ENCODE results near the gene HOXA10.

Gene HOXA10

DNA sequence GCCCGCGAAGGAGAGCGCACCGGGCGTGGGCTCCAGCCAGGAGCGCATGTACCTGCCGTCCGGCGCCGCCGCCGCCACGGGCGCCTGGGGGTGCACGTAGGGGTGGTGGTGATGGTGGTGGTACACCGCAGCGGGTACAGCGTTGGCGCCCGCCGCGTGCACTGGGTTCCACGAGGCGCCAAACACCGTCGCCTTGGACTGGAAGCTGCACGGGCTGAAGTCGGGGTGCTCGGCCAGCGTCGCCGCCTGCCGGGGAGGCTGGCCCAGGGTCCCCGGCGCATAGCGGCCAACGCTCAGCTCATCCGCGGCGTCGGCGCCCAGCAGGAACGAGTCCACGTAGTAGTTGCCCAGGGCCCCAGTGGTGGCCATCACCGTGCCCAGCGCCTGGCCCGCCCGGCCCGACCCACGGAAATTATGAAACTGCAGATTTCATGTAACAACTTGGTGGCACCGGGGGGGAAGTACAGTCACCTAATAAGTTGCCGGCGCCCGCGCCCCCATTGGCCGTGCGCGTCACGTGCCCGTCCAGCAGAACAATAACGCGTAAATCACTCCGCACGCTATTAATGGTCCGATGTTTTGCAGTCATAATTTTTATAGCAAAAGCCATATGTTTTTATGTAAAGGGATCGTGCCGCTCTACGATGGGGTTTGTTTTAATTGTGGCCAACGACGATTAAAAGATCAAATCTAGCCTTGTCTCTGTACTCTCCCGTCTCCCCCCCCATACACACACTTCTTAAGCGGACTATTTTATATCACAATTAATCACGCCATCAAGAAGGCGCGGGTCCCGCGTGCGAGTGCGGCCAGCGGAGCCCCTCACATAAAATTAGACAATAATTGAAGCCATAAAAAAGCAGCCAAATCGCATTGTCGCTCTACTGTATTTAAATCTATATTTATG lies 8.8 kb downstream of the HOXA10 start, which contains the start of gene HOXA9:
TSS of gene HOXA9 (minus strand) at position 449 of the 907 bp plus-strand sequence. CDS start at position 369, 80 bp downstream.
- peak; percentile 43 for DNase-seq

DNA sequence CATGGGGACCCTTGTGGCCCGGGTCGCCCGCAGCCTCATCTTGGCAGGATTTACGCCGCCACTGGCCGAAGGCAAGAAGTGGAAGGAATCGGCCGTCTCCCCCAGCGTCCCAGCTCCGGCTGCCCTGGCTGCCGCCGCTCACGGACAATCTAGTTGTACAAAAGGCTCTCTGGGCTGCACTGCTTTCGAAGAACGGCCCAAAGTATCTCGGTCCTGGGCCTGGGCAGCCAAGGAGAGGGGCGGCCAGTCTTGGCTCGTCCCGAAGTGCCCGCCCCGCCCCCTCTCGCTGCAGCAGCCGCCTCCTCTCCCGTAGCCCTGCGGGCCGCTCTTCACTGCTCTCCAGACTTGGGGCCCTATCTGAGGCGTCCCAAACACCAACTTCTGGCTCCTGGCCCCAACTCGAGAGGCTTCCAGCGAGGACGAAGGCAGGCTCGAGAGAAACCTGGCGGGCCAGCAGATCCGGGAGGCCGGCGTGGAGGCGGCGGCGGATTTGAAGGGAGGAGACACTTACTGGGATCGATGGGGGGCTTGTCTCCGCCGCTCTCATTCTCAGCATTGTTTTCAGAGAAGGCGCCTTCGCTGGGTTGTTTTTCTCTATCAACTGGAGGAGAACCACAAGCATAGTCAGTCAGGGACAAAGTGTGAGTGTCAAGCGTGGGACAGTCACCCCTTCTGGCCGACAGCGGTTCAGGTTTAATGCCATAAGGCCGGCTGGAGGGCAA lies 9.6 kb downstream of the HOXA10 start:
- no peak for DNase-seq

DNA sequence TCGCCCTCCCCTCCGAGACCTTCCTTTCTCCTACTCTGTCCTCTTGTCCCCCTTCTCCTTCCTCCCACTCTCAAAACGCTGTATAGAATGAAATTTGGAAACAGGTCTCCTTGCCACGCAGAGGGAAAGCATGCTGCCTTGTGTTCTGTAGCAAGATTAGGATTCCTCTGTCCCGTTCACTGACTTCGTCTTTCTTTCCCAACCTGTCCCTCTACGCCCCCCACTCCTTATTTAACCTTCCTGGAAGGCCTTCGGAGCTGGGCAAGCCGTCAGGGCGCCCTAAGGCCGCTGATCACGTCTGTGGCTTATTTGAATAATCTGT lies 10.1 kb downstream of the HOXA10 start:
- DNase-seq, result no peak

DNA sequence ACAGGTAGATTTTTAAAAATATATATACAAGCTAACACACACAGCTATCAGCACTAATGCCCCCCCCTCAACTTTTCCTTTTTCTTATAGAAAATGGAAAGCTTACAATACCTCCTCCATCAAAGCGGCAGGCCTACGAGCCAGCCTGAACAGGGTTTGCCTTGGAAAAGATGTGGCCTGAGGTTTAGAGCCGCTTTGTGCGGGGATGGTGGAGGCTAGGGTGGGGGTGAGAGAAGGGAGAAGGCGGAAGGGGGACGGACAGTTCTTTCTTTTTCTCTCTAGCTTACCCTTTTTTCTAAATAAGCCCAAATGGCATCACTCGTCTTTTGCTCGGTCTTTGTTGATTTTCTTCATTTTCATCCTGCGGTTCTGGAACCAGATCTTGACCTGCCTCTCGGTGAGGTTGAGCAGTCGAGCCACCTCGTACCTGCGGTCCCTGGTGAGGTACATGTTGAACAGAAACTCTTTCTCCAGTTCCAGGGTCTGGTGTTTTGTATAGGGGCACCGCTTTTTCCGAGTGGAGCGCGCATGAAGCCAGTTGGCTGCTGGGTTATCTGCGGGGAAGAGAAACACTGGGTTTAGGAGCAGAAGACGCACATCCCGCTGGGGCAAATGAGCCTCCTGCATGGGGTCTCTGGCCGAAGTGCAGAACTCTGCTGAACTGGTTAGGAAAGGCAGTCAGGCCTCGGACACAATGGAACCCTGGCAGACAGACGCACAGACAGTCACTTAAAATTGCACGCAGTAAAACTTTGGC lies 10.7 kb downstream of the HOXA10 start:
- DNase-seq, result no peak

DNA sequence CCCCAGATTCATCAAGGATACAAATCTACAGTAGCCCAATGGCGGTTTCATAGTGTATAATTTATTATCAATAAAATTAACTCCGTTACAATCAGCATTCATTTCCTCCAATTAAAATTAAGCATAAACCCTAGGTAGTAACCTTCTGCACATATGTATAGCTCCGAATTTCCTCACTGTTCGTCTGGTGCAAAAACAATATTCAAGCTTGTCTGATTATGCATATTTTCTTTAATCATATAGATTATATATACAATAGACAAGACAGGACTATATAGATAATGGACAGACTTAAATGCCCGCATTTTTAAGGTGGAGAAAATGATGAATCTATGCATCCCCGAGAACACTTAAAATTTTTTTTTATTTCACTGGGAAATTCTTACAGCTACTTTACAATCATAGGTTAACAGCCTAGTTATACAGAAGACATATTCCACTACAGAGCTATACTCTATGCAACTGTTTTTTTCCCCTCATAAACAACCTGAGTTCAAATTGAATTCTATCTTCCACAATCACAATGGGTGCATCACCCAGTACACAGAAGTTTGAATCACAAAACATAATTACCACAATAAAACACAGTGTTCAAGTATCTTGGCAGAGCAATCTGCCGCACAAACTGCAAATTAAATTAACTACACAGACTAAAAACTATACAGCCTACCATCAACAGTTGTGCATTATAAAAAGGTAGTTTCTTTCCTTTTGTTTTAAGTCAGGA lies 11.4 kb downstream of the HOXA10 start:
- DNase-seq, result no peak

DNA sequence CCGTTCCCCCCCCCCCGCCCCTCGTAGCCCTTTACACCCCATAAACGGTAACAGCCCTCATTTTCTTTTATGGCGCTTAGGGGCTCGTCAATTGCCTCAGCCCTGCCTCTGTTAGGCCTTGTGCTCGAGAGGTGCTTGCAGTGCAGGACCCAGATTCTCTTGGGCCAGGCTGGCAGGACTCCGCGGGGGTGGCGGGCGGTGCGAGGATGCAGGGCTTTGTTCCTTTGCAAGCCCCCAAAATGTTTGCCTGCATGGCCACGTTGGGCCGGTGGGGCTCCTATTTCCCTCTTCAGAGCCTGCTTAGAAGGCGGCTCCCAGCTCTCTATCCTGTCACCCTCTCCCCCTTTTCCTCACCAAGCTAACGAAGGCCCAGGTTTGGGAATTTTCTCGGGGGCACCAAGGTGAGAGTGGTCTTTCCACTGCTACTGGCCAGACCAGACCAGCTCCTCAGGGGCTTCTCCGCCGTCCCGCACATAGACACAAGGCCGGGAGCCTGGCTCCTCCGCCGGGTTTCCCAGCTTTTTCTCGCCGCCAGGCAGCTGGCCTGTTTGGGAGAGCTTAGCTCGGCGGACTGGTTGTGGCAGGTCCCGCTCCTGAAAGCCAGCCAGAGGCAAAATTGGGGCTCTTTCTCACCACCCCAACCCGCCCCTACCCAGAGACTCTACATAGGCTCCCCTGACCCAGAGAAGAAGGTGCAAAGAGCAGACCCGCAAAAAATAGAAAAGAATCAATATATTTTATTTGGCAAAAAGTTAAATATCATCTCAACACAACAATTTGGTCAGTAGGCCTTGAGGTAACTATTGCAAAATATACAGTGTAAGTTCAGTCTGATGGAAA lies 12.2 kb downstream of the HOXA10 start:
- no peak for DNase-seq

DNA sequence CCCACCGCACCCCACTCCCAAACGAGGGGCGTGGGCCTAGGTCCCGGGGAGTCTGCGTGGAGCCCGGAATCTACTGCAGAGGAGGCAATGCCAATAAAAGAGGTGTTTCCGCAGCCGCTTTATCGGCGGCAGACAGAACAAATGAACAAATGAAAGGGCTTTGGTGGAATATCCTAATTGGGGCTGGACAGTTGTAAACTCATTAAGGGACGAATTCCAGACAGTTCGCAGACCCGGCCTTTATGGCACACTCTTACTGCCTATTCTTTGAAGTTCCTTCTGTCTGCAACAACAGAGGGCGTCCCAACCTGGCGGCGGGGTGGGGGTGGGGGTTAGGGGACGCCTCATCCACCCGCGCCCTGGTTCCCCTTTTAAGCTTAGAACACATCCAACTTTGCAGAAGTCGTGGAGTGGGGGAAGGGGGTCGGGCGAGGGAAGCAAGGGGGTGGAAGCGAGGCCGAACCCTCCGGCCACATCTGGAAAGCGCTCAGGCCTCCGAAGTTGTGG lies 12.9 kb downstream of the HOXA10 start:
- DNase-seq, result no peak

DNA sequence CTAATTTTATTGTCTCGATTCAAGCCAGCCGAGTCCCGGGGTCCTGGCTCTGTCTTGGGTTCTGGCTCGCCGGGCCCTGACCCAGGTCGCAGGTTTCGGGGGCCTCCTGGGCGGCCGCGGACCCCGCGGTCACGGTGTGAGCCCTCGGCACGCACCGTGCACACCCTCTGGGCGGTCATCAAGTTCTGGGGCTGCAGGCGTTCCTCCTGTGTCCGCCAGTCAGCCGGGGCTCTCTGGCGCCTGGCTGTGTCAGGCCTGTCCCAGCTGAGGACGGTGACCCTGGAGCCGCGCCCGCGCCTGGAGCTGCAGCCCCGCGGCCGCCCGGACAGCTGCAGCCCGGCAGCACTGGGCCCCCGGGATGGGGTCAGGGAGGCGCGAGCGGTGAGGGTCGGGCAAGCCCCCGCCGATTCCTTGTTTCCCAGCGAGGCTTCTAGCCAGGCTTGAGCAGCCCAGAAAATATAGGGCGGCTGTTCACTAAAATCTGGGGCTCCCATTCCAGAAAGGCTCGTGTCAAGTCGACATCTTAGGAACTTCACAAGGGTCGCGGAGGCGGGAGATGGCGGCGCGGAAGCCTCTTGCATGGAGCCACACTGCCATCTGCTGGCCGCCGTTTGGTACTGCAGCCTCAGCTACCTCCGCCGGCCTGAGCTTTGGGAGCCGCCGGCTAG lies 13.4 kb downstream of the HOXA10 start:
- peak; percentile 87 for DNase-seq

DNA sequence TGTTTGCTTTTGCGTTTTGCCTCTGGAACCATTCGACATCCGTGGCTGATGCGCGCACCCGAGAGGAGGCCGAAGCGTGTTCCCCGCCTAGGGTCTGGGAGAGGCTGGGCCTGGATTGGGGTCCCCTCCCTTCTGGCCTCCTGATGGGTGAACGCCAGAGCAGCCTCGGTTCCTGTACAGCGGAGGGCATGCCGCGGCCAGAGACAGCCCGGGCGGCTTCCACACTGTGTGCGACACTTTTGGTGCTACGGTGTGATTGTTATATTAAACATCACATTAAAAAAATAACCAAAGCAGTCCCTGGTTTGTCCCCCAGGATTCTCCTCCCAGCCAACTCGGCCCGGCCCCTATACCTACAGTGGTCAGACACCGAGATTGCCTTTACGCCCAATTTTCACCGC lies 14.0 kb downstream of the HOXA10 start:
- DNase-seq, result no peak

DNA sequence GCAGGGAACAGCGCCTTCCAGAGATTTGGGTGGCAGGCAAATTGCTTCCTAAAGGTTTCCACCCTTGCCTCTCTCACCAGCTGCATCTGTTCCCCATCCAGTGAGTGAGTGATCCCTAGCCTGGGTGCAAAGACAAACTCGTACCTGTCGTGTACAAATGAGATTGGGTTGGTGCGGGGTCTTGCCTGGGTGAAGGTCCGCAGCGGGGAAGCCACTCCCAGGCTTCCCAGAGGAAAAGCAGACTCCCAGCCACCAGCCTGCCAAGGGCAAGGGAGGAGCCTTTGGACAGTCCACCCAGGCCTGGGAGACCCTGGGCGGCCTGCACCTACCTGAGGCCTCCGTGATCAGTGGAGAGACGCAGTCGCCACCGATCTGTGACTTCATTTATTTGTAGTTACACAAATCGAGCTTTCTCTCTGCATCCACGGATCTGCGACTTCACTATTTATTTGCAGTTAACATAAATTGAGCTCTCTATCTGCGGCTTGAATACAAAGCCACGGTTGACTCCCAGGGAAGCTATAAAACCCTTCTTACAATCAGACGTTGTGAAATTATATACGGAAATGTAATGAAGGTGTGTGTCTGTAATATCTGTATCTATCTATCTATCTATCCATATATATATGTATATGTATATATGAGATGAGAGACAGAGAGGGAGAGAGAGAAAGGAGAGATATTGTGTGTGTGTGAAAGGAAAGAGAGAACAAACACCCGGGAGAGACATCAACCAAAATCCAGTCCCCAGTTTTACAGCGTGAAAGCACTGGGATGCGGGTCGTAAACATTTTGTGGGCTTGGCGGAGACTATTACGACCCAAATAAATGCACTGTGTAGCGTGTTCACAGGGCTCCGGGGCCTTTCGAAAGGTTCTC lies 14.6 kb downstream of the HOXA10 start:
- DNase-seq, result no peak

DNA sequence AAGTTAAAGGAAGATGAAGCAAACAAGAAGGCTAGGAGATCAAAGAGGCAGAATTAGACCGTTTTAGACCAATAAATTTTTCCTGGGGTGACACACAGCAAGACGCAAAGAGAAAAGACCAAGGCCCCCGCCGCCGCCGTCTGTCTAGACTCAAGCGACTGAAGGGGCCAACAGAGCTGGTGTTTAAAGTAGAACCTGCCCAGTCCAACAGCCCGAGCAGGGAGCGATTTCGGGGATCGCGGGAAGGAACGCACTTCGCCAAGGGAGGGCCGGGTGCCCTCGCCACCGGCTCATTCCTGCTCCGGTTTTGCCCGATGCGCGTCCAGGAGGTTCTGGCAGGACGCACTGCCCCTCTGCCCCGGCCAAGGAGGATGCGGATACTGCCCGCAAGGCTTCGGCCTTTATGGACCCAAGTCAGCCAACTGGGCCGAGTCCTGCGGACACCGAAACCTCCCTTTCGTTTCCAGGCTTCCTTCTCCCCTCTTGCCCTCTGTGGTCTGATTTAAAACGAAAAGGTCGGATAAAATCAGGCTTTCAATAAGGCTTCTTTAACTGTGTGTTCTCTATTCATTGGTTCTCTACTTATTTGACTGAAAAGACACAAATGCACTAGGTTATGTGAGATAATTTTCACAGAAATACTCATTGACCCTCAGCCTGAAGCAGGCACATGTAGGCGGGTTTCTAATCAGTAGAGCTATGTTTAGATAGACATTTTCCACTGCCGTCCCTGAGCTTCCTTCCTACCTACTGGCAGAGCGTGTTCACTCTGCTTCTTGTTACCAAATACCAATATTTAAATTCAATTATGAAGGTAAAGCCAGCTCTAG lies 15.5 kb downstream of the HOXA10 start:
- no peak for DNase-seq

DNA sequence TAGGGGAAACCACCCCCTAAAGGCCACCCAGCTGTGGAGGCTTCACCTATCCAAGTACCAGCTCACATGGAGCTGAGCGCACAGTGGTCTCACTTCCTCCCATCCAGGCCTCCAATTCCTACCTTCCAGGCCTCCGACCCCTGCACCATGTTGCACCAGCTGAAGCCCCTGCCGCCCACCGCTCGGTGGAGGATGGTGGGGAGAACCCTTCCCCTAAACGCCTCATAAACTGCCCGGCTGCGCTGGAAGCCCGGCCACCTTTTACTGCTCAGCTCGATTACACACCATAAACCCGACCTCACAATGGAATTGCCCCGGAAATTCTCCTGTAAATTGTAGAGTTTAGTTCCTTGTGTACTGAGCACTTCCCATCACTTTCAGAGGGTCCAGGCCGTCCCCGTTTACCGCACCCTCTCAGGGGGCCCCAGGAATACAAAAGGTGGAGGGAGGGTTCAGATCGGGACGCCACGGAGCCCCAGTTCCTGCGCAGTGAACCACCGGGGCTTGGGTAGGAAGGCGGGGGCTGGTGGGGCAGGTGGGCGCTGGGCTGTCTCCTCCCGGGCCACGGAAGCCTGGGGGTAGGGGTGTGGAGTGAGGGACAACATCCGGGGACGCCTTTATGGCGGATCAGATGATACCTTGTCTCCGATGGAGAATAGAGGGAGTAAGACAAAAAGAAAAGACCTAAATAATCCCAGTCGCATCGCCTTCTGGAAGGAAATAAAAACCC lies 16.3 kb downstream of the HOXA10 start:
- no peak for DNase-seq

DNA sequence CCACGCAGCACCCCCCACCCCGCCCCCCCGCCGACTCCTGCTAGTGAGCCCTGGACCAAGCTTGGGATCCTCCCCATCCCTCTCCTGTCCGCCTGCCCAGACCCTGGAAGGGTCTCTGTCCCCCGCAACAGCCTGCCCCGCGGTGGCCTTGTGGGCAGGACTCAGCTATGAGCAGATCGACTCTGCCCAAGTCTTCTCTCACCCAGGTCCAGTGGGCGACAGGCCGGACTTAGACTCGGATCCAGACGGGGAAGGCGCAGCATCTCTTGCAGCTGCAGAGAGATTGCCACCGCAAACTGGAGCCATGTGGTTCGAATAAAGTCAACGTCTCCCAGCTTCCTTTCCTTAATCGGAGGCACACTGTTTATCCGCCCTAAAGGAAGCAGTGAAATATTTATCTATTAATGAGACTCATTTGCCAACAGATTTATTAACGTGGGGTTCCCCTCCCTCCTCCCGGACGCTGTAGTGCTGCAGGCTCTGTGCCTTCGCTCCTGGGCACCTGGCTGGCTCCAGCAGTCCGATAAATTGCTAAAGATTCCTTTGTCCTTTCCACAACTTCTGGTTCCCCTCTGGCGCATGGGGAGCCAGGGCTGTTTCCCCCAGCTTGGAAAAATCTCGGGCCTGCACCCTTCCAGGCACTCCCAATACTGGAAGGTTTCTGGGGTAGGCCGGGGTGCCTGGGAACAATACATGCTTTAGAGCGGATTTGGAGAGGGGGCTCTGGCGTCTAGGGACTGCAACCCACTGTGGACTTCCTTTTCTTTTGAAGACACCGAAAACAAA lies 17.0 kb downstream of the HOXA10 start:
- DNase-seq, result no peak

DNA sequence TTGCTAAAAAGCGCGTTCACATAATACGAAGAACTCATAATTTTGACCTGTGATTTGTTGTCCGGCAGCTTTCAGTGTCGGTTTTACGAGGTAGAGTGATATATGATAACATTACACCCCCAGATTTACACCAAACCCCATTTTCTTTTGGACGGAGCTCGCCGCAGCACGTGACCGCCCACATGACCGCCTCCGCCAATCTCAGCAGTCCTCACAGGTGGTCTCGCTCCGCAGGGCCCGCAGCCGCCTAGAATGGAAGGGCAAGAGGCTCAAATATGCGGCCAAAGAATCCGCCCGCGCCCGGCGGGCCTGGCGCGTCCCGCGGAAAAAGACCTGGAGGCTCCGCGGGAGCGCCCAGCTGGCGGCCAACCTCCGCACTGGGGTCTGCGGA lies 17.6 kb downstream of the HOXA10 start, which contains the start of gene HOXA7:
TSS of gene HOXA7 (minus strand) at position 168 of the 391 bp plus-strand sequence. CDS start at position 38, 130 bp downstream.
- DNase-seq, result no peak

DNA sequence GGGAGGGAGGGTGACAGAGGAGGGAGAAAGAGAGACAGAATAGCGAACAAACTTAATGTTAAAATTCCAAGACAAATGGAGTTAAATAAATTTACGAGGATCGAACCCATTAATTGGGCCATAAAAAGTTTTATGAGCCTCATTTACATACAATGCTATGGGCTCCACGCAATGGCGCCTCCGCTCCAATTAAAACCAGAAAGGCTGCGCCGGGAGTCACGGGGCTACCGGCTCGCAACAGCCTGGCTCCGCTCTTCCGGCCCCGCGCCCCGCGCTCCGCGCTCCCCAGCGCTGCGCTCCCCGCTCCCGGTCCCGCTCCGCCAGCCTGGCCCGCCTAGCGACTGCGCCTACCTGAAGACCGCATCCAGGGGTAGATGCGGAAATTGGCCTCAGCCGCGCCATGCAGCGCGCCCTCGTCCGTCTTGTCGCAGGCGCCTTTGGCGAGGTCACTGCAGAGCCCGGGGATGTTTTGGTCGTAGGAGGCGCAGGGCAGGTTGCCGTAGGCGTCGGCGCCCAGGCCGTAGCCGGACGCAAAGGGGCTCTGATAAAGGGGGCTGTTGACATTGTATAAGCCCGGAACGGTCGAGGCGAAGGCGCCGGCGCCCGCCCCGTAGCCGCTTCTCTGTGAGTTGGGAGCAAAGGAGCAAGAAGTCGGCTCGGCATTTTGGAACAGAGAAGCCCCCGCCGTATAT lies 18.2 kb downstream of the HOXA10 start:
- no peak for DNase-seq

All from CD4-positive, alpha-beta T cell treated with Interleukin-17A for 1 hour (primary cell).